A549 (cell line): Measurements from ENCODE around the gene PLEKHB1. TPM values are rescaled to one million over a fixed set of nuclear protein-coding genes. Genes with fewer than 3 reads are reported as not detected.
"Not testable (repeated sequence)": the region's sequence is repeated elsewhere in the genome, so short reads cannot be mapped to it uniquely, and the experiment has no call there.

ENCODE experiments used
- ATAC-seq, 2 experiments: fragments of 200-7000 bp in 1 of 2; fragments of >200 bp in 1 of 2; cut with Nextera tagmentation in 1 of 2; cut with Tn5 transposase in 1 of 2; 3 replicates each; pipeline versions ENCODE4 v1.8.0 to v1.9.1; 2018 to 2020; ENCODE audit warnings: mild to moderate bottlenecking in 1 of 2, moderate library complexity in 1 of 2
- CTCF ChIA-PET: fragments of 300-600 bp; sonication (Branson Sonifier 250); formaldehyde crosslinking; extraction: SDS; loops from one replicate; lab custom pipeline; 2021; ENCODE audit warnings: antibody characterized with exemption, inconsistent platforms; lab: Yijun Ruan, JAX
- POLR2A ChIA-PET: fragments of 350-600 bp; formaldehyde crosslinking; extraction: SDS; loops from one replicate; lab custom pipeline; 2021; ENCODE audit warnings: antibody characterized with exemption, inconsistent platforms; lab: Yijun Ruan, JAX
- DNase-seq, 2 experiments: peaks; one replicate each; pipeline versions ENCODE4 v3.0.0 to v3.0.0-alpha.2; 2011 to 2016; ENCODE audit warnings: low read depth in 1 of 2, low spot score in 1 of 2
- FAIRE-seq: peaks from 2 replicates; lab custom pipeline; 2011; peaks lifted over from hg19 to GRCh38; lab: Jason Lieb, UNC
- H3K27ac ChIP-seq, 2 experiments: fragments of >200 bp; sonication (Bioruptor Twin); formaldehyde crosslinking; 3 replicates each; pipeline ENCODE4 v1.5.1; 2016 to 2017
- H3K4me1 ChIP-seq: fragments of >200 bp; sonication (Bioruptor Twin); formaldehyde crosslinking; 3 replicates; pipeline ENCODE4 v1.6.1; 2016
- H3K4me2 ChIP-seq: fragments of >200 bp; sonication (Bioruptor Twin); formaldehyde crosslinking; 3 replicates; pipeline ENCODE4 v1.6.1; 2016
- H3K4me3 ChIP-seq: fragments of >200 bp; sonication (Bioruptor Twin); formaldehyde crosslinking; 3 replicates; pipeline ENCODE4 v1.5.1; 2016
- H3K9me3 ChIP-seq: fragments of >200 bp; sonication (Bioruptor Twin); formaldehyde crosslinking; 3 replicates; pipeline ENCODE4 v1.6.1; 2016
- CBX8 ChIP-seq: fragments of 200-600 bp; sonication (generic); IDR thresholded peaks from 2 replicates; pipeline ENCODE4 v1.6.1; 2016
- CEBPB ChIP-seq, 2 experiments: fragments of >200 bp in 1 of 2; sonication (Bioruptor Twin) in 1 of 2; formaldehyde crosslinking in 1 of 2; IDR thresholded peaks; 2 replicates each; pipeline ENCODE4 v1.6.1; 2012 to 2016
- CHD4 ChIP-seq: fragments of 200-600 bp; sonication (generic); IDR thresholded peaks from 2 replicates; pipeline ENCODE4 v1.6.1; 2016; ENCODE audit warnings: antibody characterized with exemption, mild to moderate bottlenecking, borderline replicate concordance
- EHF ChIP-seq: fragments of 250-450 bp; sonication (Bioruptor Pico); IDR thresholded peaks from 2 replicates; pipeline ENCODE4 v1.5.0; 2020; ENCODE audit warnings: mild to moderate bottlenecking
- FOSL2 ChIP-seq, 2 experiments: fragments of 450-650 bp in 1 of 2; fragments of >200 bp in 1 of 2; sonication (Bioruptor Twin) in 1 of 2; formaldehyde crosslinking; IDR thresholded peaks; 2 replicates each; pipeline versions ENCODE4 v1.5.0 to v1.6.1; 2016 to 2020; ENCODE audit warnings: mild to moderate bottlenecking in 1 of 2, moderate library complexity in 1 of 2
- FOXS1 ChIP-seq: fragments of 250-450 bp; sonication (Bioruptor Pico); IDR thresholded peaks from 2 replicates; pipeline ENCODE4 v1.5.0; 2020; ENCODE audit warnings: mild to moderate bottlenecking, moderate library complexity
- HDAC2 ChIP-seq: fragments of 200-600 bp; sonication (generic); IDR thresholded peaks from 2 replicates; pipeline ENCODE4 v1.6.1; 2016
- JUN ChIP-seq, 2 experiments: fragments of >200 bp; sonication (Bioruptor Twin); formaldehyde crosslinking; IDR thresholded peaks; 2 replicates in 1 of 2; 3 replicates in 1 of 2; pipeline ENCODE4 v1.6.1; 2016 to 2017
- JUNB ChIP-seq: fragments of >200 bp; sonication (Bioruptor Twin); formaldehyde crosslinking; IDR thresholded peaks from 2 replicates; pipeline ENCODE4 v1.6.1; 2016
- KDM1A ChIP-seq: fragments of 200-600 bp; sonication (generic); IDR thresholded peaks from 2 replicates; pipeline ENCODE4 v1.6.1; 2016; ENCODE audit warnings: low read depth, mild to moderate bottlenecking
- MYC ChIP-seq: IDR thresholded peaks from 2 replicates; pipeline ENCODE4 v1.6.1; 2012; ENCODE audit warnings: mild to moderate bottlenecking, inconsistent platforms, low read length, improper control_type of control experiment, borderline replicate concordance
- POLR2A ChIP-seq: IDR thresholded peaks from 2 replicates; pipeline ENCODE4 v1.6.1; 2012; ENCODE audit warnings: mild to moderate bottlenecking, low read length
- RAD21 ChIP-seq, 2 experiments: fragments of >200 bp in 1 of 2; sonication (Bioruptor Twin) in 1 of 2; formaldehyde crosslinking in 1 of 2; IDR thresholded peaks in 1 of 2; conservative IDR thresholded peaks in 1 of 2; 2 replicates in 1 of 2; 3 replicates in 1 of 2; pipeline ENCODE4 v1.6.1; 2012 to 2018; ENCODE audit warnings: inconsistent platforms in 1 of 2
- RCOR1 ChIP-seq: fragments of 150-350 bp; IDR thresholded peaks from 2 replicates; pipeline ENCODE4 v1.6.1; 2014; ENCODE audit warnings: antibody characterized with exemption, low read length, low read depth
- TP53 ChIP-seq: fragments of 250-450 bp; sonication (Bioruptor Pico); IDR thresholded peaks from 2 replicates; pipeline ENCODE4 v1.5.0; 2021; ENCODE audit warnings: mild to moderate bottlenecking, moderate library complexity
- ZC3H11A ChIP-seq: fragments of 450-650 bp; IDR thresholded peaks from 2 replicates; pipeline ENCODE4 v1.6.1; 2014; ENCODE audit warnings: antibody characterized with exemption, mild to moderate bottlenecking
- ZFP36 ChIP-seq: fragments of 450-650 bp; IDR thresholded peaks from 2 replicates; pipeline ENCODE4 v1.6.1; 2014; ENCODE audit warnings: borderline replicate concordance; ENCODE audit not compliant: partially characterized antibody
- ZSCAN20 ChIP-seq: fragments of 250-450 bp; sonication (Bioruptor Pico); IDR thresholded peaks from 2 replicates; pipeline ENCODE4 v1.8.0; 2022; ENCODE audit warnings: mild to moderate bottlenecking, moderate library complexity
- whole genome bisulfite sequencing: methylation state at CpG from one replicate; pipeline ENCODE4 v1.1.6; 2017; ENCODE audit errors: missing lambda C conversion rate; 5-methylcytosine and 5-hydroxymethylcytosine counted together
- polyA plus RNA-seq, 4 experiments: library from polyadenylated mRNA; depleted of rRNA in 3 of 4; stranded (reverse); fragments of >200 nt; fragmentation: RNase III in 1 of 4; extraction: RNeasy Plus Mini Kit Qiagen cat#74134 plus additional on column Dnase treatment in 1 of 4; gene quantifications; 2 replicates in 3 of 4; 3 replicates in 1 of 4; pipeline ENCODE4 v1.2.3, GENCODE V29; 2011 to 2017
- TF ChIP-seq, protein P1 (sequence below): IDR thresholded peaks from 2 replicates; pipeline ENCODE4 v1.6.1; 2012
- TF ChIP-seq, protein P2 (sequence below): fragments of 200-600 bp; sonication (generic); IDR thresholded peaks from 2 replicates; pipeline ENCODE4 v1.6.1; 2016; ENCODE audit warnings: antibody characterized with exemption, mild to moderate bottlenecking, moderate library complexity

PLEKHB1 gene
- polyA plus RNA-seq, 2 of the 4 experiments (the other 2 are of a cell fraction), result 0.97 to 1.1 TPM

DNA sequence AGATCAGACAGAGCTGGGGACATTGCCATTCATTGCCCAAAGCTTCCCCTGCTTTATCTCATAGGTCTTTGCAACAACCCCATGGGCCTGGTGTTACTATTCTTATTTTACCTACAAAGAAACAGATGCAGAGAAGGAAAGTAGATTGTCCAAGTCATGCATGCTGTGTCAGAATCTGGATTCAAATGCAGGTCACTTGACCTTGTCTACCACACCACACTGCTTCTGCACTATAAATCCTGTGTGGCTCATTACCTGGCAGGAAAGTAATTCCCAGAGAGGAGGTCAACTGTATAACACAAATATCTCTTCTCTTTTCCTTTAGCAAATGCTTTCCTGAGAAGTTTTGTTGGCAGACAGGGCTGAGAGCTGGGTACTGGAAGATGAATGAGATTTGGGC is 18.5 kb downstream of the PLEKHB1 start:
- H3K27ac ChIP-seq, result no peak overlapping the region
- TF ChIP-seq JUNB, result no peak
- no peak for TF ChIP-seq CEBPB (IDR thresholded peaks at IDR 0.05)
- TF ChIP-seq RCOR1, result no peak
- TF ChIP-seq CHD4, result no peak
- TF ChIP-seq ZSCAN20, result no peak
- TF ChIP-seq, all 56 proteins: peak for 0
- no peak for FAIRE-seq
- Histone ChIP-seq H3K4me3 (no peak overlapping the region), H3K4me2 (no peak overlapping the region), H3K9me3 (no peaks in the 10 kb centered on the region), H3K4me1 (no peaks in the 10 kb centered on the region)
- POLR2A ChIA-PET, result no interaction called here
- CTCF ChIA-PET, result interaction anchor here (0.8 to 7.6 kb wide), 4 partner anchors 39 to 314 kb away, joined by 4 to 129 read pairs (median 8); no protein-coding TSS in a partner anchor
- ATAC-seq, result no peak
- no peak for DNase-seq

DNA sequence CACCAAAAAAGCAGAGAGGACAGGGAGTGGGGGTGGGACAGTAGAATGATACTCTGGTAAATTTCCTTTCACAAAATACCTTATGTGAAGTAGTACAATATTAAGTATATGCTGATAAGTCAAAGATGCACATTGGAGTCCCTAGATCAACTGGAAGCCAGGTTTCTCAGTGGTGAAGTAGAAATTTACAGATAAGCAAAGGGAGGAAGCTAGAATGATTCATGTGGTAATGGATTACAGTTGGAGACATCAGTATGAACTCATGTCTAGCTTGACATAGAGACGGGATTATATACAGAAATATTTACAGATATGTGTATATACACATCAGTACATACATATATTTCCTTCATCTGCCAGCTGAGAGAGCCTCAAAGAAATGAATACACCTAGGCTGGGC is 21.5 kb downstream of the PLEKHB1 start:
- ChIA-PET CTCF (interaction anchor here (0.7 to 2.2 kb wide), 7 partner anchors 8 to 361 kb away, joined by 3 to 4 read pairs (median 3); no protein-coding TSS in a partner anchor), POLR2A (no interaction called here)
- Histone ChIP-seq H3K9me3 (no peaks in the 10 kb centered on the region), H3K4me2 (no peak overlapping the region), H3K4me3 (no peak overlapping the region), H3K4me1 (no peaks in the 10 kb centered on the region), H3K27ac (no peak overlapping the region)
- FAIRE-seq, result no peak
- DNase-seq, result no peak
- WGBS, result 85% methylated on average over 1 of the region's 1 CpG
- no peak for ATAC-seq
- TF ChIP-seq RAD21 (conservative IDR thresholded peaks at IDR 0.05 in 1 of 2, IDR thresholded peaks at IDR 0.05 in 1 of 2) (no peak), POLR2A (no peak), ZC3H11A (no peak)

DNA sequence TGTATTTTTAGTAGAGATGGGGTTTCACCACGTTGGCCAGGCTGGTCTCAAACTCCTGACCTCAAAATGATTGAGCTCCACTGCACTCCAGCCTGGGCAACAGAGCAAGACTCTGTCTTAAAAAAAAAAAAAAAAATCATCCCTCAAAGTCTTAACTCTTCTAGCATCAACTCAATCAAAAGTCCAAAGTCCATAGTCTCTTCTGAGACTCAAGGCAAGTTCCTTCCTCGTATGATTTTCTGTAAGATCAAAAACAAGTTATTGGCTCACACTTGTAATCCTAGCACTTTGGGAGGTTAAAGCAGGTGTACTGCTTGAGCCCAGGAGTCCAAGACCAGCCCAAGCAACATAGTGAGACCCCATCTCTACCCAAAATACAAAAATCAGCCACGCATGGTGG is 24.4 kb downstream of the PLEKHB1 start:
- Histone ChIP-seq H3K4me3 (no peak overlapping the region), H3K4me2 (no peak overlapping the region), H3K4me1 (no peaks in the 10 kb centered on the region), H3K9me3 (no peaks in the 10 kb centered on the region), H3K27ac (no peak overlapping the region)
- DNase-seq, result no peak
- ChIA-PET CTCF (interaction anchor here (0.7 to 6.2 kb wide), 6 partner anchors 10 to 320 kb away, joined by 3 to 65 read pairs (median 4); no protein-coding TSS in a partner anchor), POLR2A (no interaction called here)
- 88% methylated on average over 3 of the region's 3 CpGs for WGBS
- no peak for ATAC-seq
- FAIRE-seq, result no peak
- TF ChIP-seq TP53 (no peak), HDAC2 (no peak), EHF (CRISPR knock-in tag) (no peak), MYC (no peak), FOSL2 (IDR thresholded peaks at IDR 0.05) (no peak), FOSL2 (CRISPR knock-in tag; IDR thresholded peaks at IDR 0.05) (no peak), KDM1A (no peak), FOXS1 (CRISPR knock-in tag) (no peak), RAD21 (conservative IDR thresholded peaks at IDR 0.05 in 1 of 2, IDR thresholded peaks at IDR 0.05 in 1 of 2) (no peak)
- TF ChIP-seq, protein P1, sequence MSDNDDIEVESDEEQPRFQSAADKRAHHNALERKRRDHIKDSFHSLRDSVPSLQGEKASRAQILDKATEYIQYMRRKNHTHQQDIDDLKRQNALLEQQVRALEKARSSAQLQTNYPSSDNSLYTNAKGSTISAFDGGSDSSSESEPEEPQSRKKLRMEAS, result no peak

DNA sequence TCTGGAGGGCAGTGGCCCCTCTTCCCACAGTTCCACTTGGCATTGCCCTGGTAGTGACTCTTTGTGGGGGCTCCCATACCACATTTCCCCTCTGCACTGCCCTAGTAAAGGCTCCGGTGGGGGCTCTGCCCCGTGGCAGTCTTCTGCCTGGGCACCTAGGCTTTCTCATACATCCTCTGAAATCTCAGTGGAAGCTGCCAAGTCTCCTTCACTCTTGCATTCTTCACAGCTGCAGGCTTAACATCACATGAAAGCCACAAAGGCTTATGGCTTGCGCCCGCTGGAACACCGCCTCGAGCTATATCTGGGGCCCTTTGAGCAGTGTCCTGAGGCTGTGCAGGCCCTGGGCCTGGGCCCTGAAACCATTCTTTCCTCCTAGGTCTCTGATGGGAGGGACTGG is 25.3 kb downstream of the PLEKHB1 start:
- TF ChIP-seq CBX8 (no peak), MYC (no peak), JUN (IDR thresholded peaks at IDR 0.05) (no peak), ZFP36 (no peak)
- TF ChIP-seq, protein P2, sequence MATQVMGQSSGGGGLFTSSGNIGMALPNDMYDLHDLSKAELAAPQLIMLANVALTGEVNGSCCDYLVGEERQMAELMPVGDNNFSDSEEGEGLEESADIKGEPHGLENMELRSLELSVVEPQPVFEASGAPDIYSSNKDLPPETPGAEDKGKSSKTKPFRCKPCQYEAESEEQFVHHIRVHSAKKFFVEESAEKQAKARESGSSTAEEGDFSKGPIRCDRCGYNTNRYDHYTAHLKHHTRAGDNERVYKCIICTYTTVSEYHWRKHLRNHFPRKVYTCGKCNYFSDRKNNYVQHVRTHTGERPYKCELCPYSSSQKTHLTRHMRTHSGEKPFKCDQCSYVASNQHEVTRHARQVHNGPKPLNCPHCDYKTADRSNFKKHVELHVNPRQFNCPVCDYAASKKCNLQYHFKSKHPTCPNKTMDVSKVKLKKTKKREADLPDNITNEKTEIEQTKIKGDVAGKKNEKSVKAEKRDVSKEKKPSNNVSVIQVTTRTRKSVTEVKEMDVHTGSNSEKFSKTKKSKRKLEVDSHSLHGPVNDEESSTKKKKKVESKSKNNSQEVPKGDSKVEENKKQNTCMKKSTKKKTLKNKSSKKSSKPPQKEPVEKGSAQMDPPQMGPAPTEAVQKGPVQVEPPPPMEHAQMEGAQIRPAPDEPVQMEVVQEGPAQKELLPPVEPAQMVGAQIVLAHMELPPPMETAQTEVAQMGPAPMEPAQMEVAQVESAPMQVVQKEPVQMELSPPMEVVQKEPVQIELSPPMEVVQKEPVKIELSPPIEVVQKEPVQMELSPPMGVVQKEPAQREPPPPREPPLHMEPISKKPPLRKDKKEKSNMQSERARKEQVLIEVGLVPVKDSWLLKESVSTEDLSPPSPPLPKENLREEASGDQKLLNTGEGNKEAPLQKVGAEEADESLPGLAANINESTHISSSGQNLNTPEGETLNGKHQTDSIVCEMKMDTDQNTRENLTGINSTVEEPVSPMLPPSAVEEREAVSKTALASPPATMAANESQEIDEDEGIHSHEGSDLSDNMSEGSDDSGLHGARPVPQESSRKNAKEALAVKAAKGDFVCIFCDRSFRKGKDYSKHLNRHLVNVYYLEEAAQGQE, result no peak
- CTCF ChIA-PET, result interaction anchor here (1.0 to 6.2 kb wide), 7 partner anchors 10 to 320 kb away, joined by 3 to 65 read pairs (median 5); no protein-coding TSS in a partner anchor
- DNase-seq, result no peak
- no peak overlapping the region for H3K4me2 ChIP-seq
- ATAC-seq, result peak; percentile 8 to 40; a peak in 3 of 6 replicates
- POLR2A ChIA-PET, result no interaction called here
- WGBS, result 82% methylated on average over 4 of the region's 6 CpGs
- H3K27ac ChIP-seq, result no peak overlapping the region
- no peak for FAIRE-seq
- no peaks in the 10 kb centered on the region for H3K9me3 ChIP-seq
- no peaks in the 10 kb centered on the region for H3K4me1 ChIP-seq
- no peak overlapping the region for H3K4me3 ChIP-seq

DNA sequence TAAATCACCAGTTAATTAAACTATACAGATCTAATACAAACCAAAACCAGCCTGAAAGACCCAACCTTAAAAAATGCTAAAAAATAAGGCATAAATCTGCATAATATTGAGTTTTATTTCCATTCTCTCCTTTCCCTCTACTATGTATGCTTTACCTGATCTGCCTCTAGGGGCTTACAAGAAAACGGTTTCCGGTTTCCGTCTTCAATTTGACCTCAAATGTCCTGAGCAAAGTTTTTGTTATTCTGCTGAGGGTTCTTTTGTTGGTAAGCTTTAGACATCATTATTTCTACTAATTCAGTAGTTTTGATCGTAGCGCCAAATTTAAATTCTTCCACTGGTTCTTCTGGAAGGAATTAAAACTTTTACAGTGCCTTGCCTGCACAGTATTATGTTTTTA is 30.2 kb downstream of the PLEKHB1 start:
- H3K9me3 ChIP-seq, H3K4me1 ChIP-seq, POLR2A ChIA-PET, H3K27ac ChIP-seq, H3K4me2 ChIP-seq, H3K4me3 ChIP-seq, ATAC-seq, FAIRE-seq, DNase-seq: not testable (repeated sequence)
- CTCF ChIA-PET, result interaction anchor here (0.8 to 1.2 kb wide), 2 partner anchors 10 to 51 kb away, joined by 3 to 4 read pairs; no protein-coding TSS in a partner anchor
- 94% methylated on average over 5 of the region's 5 CpGs for WGBS
